ENCODE results near the gene PIN4.

GRCh38 chrX:72202792-72203401 lies 21.3 kb downstream of the PIN4 start:
- TF ChIP-seq, protein P1, sequence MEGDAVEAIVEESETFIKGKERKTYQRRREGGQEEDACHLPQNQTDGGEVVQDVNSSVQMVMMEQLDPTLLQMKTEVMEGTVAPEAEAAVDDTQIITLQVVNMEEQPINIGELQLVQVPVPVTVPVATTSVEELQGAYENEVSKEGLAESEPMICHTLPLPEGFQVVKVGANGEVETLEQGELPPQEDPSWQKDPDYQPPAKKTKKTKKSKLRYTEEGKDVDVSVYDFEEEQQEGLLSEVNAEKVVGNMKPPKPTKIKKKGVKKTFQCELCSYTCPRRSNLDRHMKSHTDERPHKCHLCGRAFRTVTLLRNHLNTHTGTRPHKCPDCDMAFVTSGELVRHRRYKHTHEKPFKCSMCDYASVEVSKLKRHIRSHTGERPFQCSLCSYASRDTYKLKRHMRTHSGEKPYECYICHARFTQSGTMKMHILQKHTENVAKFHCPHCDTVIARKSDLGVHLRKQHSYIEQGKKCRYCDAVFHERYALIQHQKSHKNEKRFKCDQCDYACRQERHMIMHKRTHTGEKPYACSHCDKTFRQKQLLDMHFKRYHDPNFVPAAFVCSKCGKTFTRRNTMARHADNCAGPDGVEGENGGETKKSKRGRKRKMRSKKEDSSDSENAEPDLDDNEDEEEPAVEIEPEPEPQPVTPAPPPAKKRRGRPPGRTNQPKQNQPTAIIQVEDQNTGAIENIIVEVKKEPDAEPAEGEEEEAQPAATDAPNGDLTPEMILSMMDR (IDR thresholded peaks at IDR 0.05), result no peak
- TF ChIP-seq POLR2A (IDR thresholded peaks at IDR 0.05), result no peak
- TF ChIP-seq POLR2AphosphoS5 (IDR thresholded peaks at IDR 0.05), result no peak
